IPS-11a (cell line): ENCODE data around the gene KANK4.
"Not testable (repeated sequence)": the region's sequence is repeated elsewhere in the genome, so short reads cannot be mapped to it uniquely, and the experiment has no call there.

Experiments
- H3K4me3 ChIP-seq: one replicate; pipeline ENCODE4 v1.5.1; 2013; ENCODE audit warnings: low read depth, low read length, control low read depth

Gene KANK4

GRCh38 chr1:62276791-62277190, 42.4 kb downstream of the KANK4 start:
- H3K4me3 ChIP-seq: no peak overlapping the region

- H3K4me3 ChIP-seq: no peak overlapping the region
Measured at GRCh38 chr1:62274496-62275485, 44.4 kb downstream of the KANK4 start.

- no peak overlapping the region for H3K4me3 ChIP-seq
Measured at GRCh38 chr1:62273953-62274352, 45.3 kb downstream of the KANK4 start.

- no peak overlapping the region for H3K4me3 ChIP-seq
Measured at GRCh38 chr1:62271948-62272728, 47.1 kb downstream of the KANK4 start.

GRCh38 chr1:62271134-62271533, 48.1 kb downstream of the KANK4 start:
- no peak overlapping the region for H3K4me3 ChIP-seq

GRCh38 chr1:62269851-62270495, 49.3 kb downstream of the KANK4 start:
- no peak overlapping the region for H3K4me3 ChIP-seq

- H3K4me3 ChIP-seq: no peak overlapping the region
Measured at GRCh38 chr1:62269439-62269838, 49.8 kb downstream of the KANK4 start.

GRCh38 chr1:62268315-62268714, 50.9 kb downstream of the KANK4 start:
- no peak overlapping the region for H3K4me3 ChIP-seq

GRCh38 chr1:62265956-62266935, 53.0 kb downstream of the KANK4 start:
- no peak overlapping the region for H3K4me3 ChIP-seq

GRCh38 chr1:62263814-62264353, 55.4 kb downstream of the KANK4 start:
- no peak overlapping the region for H3K4me3 ChIP-seq

- H3K4me3 ChIP-seq: no peak overlapping the region
Measured at GRCh38 chr1:62263006-62263813, 56.0 kb downstream of the KANK4 start.

GRCh38 chr1:62260688-62261087, 58.5 kb downstream of the KANK4 start:
- H3K4me3 ChIP-seq: no peak overlapping the region

- H3K4me3 ChIP-seq: no peak overlapping the region
Measured at GRCh38 chr1:62259551-62259950, 59.7 kb downstream of the KANK4 start.

- H3K4me3 ChIP-seq: no peak overlapping the region
Measured at GRCh38 chr1:62250126-62250726, 69.0 kb downstream of the KANK4 start.

- H3K4me3 ChIP-seq: no peak overlapping the region
Measured at GRCh38 chr1:62247391-62248168, 71.7 kb downstream of the KANK4 start.

- no peak overlapping the region for H3K4me3 ChIP-seq
Measured at GRCh38 chr1:62245201-62245600, 74.0 kb downstream of the KANK4 start.

GRCh38 chr1:62244380-62244779, 74.9 kb downstream of the KANK4 start:
- H3K4me3 ChIP-seq: not testable (repeated sequence)
